H9 (cell line): ENCODE results near the gene INPP5E. TPM values are rescaled to one million over a fixed set of nuclear protein-coding genes. Genes with fewer than 3 reads are reported as not detected.

Experiments used
- DNase-seq: peaks from one replicate; pipeline ENCODE4 v3.0.0-alpha.2; 2017
- H2AFZ ChIP-seq: one replicate; pipeline ENCODE4 v1.6.1; 2013; ENCODE audit warnings: mild to moderate bottlenecking, low read length, control low read depth, moderate library complexity
- H2AK5ac ChIP-seq: 2 replicates; pipeline ENCODE4 v1.6.1; 2013; ENCODE audit warnings: low read length, control low read depth, mixed read lengths; ENCODE audit not compliant: insufficient read length
- H2BK120ac ChIP-seq: one replicate; pipeline ENCODE4 v1.6.1; 2013; ENCODE audit warnings: low read depth, mild to moderate bottlenecking, low read length, control low read depth, inconsistent platforms; ENCODE audit not compliant: poor library complexity, severe bottlenecking
- H2BK12ac ChIP-seq: 2 replicates; pipeline ENCODE4 v1.6.1; 2013; ENCODE audit warnings: low read length, control low read depth, mixed read lengths, low read depth; ENCODE audit not compliant: insufficient read length
- H2BK15ac ChIP-seq: 2 replicates; pipeline ENCODE4 v1.6.1; 2013; ENCODE audit warnings: low read depth, low read length, control low read depth
- H2BK20ac ChIP-seq: one replicate; pipeline ENCODE4 v1.6.1; 2013; ENCODE audit warnings: low read depth, mild to moderate bottlenecking, low read length, control low read depth, inconsistent platforms; ENCODE audit not compliant: poor library complexity, severe bottlenecking
- H2BK5ac ChIP-seq: 2 replicates; pipeline ENCODE4 v1.6.1; 2013; ENCODE audit warnings: low read length, control low read depth, mixed read lengths; ENCODE audit not compliant: insufficient read length
- H3K14ac ChIP-seq: 2 replicates; pipeline ENCODE4 v1.6.1; 2013; ENCODE audit warnings: low read length, control low read depth; ENCODE audit not compliant: insufficient read depth
- H3K18ac ChIP-seq: 2 replicates; pipeline ENCODE4 v1.6.1; 2013; ENCODE audit warnings: low read depth, mild to moderate bottlenecking, mixed read lengths, low read length, control low read depth; ENCODE audit not compliant: insufficient read length
- H3K23ac ChIP-seq: 2 replicates; pipeline ENCODE4 v1.6.1; 2013; ENCODE audit warnings: low read length, control low read depth, mixed read lengths, low read depth; ENCODE audit not compliant: insufficient read length
- H3K23me2 ChIP-seq: 2 replicates; pipeline ENCODE4 v1.6.1; 2013; ENCODE audit warnings: low read depth, mild to moderate bottlenecking, mixed read lengths, low read length, control low read depth; ENCODE audit not compliant: insufficient read length, poor library complexity, severe bottlenecking
- H3K27ac ChIP-seq: 2 replicates; pipeline ENCODE4 v1.5.1; 2013; ENCODE audit warnings: low read length, control low read depth, mixed read lengths, low read depth; ENCODE audit not compliant: insufficient read length
- H3K27me3 ChIP-seq: 2 replicates; pipeline ENCODE4 v1.6.1; 2013; ENCODE audit warnings: low read length, control low read depth, inconsistent platforms; ENCODE audit not compliant: insufficient read depth
- H3K4ac ChIP-seq: 2 replicates; pipeline ENCODE4 v1.6.1; 2013; ENCODE audit warnings: low read depth, mild to moderate bottlenecking, control low read depth, inconsistent platforms, low read length, moderate library complexity
- H3K4me1 ChIP-seq: 2 replicates; pipeline ENCODE4 v1.6.1; 2013; ENCODE audit warnings: low read length, control low read depth, inconsistent platforms; ENCODE audit not compliant: insufficient read depth
- H3K4me2 ChIP-seq: 2 replicates; pipeline ENCODE4 v1.6.1; 2013; ENCODE audit warnings: low read length, control low read depth, mixed read lengths; ENCODE audit not compliant: insufficient read length, insufficient read depth
- H3K56ac ChIP-seq: 2 replicates; pipeline ENCODE4 v1.6.1; 2013; ENCODE audit warnings: low read depth, mild to moderate bottlenecking, mixed read lengths, low read length, control low read depth; ENCODE audit not compliant: insufficient read length
- H3K79me1 ChIP-seq: 2 replicates; pipeline ENCODE4 v1.6.1; 2013; ENCODE audit warnings: low read depth, mild to moderate bottlenecking, moderate library complexity, low read length, control low read depth, inconsistent platforms; ENCODE audit not compliant: insufficient read depth, poor library complexity, severe bottlenecking
- H3K79me2 ChIP-seq: 2 replicates; pipeline ENCODE4 v1.6.1; 2013; ENCODE audit warnings: low read length, control low read depth, inconsistent platforms; ENCODE audit not compliant: insufficient read depth
- H3K9ac ChIP-seq: 2 replicates; pipeline ENCODE4 v1.6.1; 2013; ENCODE audit warnings: low read length, control low read depth, mixed read lengths; ENCODE audit not compliant: insufficient read length; ENCODE audit errors: extremely low read depth
- H3K9me3 ChIP-seq: one replicate; pipeline ENCODE4 v1.6.1; 2013; ENCODE audit warnings: low read depth, low read length, inconsistent platforms; ENCODE audit not compliant: control insufficient read depth
- H3T11ph ChIP-seq: one replicate; pipeline ENCODE4 v1.6.1; 2013; ENCODE audit warnings: mild to moderate bottlenecking, low read length, control low read depth, inconsistent platforms
- H4K20me1 ChIP-seq: one replicate; pipeline ENCODE4 v1.6.1; 2013; ENCODE audit not compliant: control insufficient read depth, insufficient read length, insufficient read depth
- H4K5ac ChIP-seq: 2 replicates; pipeline ENCODE4 v1.6.1; 2013; ENCODE audit warnings: low read depth, mild to moderate bottlenecking, mixed read lengths, low read length, control low read depth; ENCODE audit not compliant: insufficient read length
- H4K8ac ChIP-seq: replicated peaks from 2 replicates; pipeline ENCODE4 v1.6.1; 2013; ENCODE audit warnings: low read length, control low read depth, mixed read lengths, low read depth; ENCODE audit not compliant: insufficient read length
- H4K91ac ChIP-seq: 2 replicates; pipeline ENCODE4 v1.6.1; 2013; ENCODE audit warnings: low read depth, mild to moderate bottlenecking, moderate library complexity, mixed read lengths, low read length, control low read depth; ENCODE audit not compliant: insufficient read length
- H3K27ac Mint-ChIP-seq, 3 experiments: 2 replicates in 2 of 3; 3 replicates in 1 of 3; pipeline ENCODE4 v1.8.0; 2020 to 2021; ENCODE audit warnings: mixed read lengths in 3 of 3, mild to moderate bottlenecking in 1 of 3, moderate library complexity in 1 of 3
- H3K27me3 Mint-ChIP-seq: 2 replicates; pipeline ENCODE4 v1.8.0; 2021; ENCODE audit warnings: low read depth, mild to moderate bottlenecking, moderate library complexity, mixed read lengths
- H3K36me3 Mint-ChIP-seq, 3 experiments: 2 replicates in 2 of 3; 3 replicates in 1 of 3; pipeline ENCODE4 v1.8.0; 2020 to 2021; ENCODE audit warnings: low read depth in 3 of 3, mixed read lengths in 3 of 3; ENCODE audit not compliant: insufficient read depth in 1 of 3
- H3K4me1 Mint-ChIP-seq, 2 experiments: 2 replicates each; pipeline ENCODE4 v1.8.0; 2020; ENCODE audit warnings: mixed read lengths in 2 of 2
- H3K4me3 Mint-ChIP-seq, 2 experiments: 2 replicates in 1 of 2; 3 replicates in 1 of 2; pipeline ENCODE4 v1.8.0; 2020 to 2021; ENCODE audit warnings: mild to moderate bottlenecking in 2 of 2, mixed read lengths in 2 of 2, moderate library complexity in 1 of 2
- H3K9me3 Mint-ChIP-seq, 2 experiments: 2 replicates in 1 of 2; 3 replicates in 1 of 2; pipeline ENCODE4 v1.8.0; 2020; ENCODE audit warnings: mild to moderate bottlenecking in 2 of 2, mixed read lengths in 2 of 2, moderate library complexity in 1 of 2
- WGBS: extraction: QIAGEN DNeasy Blood & Tissue Kit; methylation state at CpG from one replicate; pipeline ENCODE4 v1.1.7; 2013; ENCODE audit warnings: missing lambda C conversion rate, low lambda C conversion rate, mixed read lengths; ENCODE audit not compliant: insufficient read length; ENCODE audit errors: extremely low coverage; 5-methylcytosine and 5-hydroxymethylcytosine counted together
- total RNA-seq: library from RNA; stranded (reverse); gene quantifications from 2 replicates; pipeline ENCODE4 v1.2.1, GENCODE V29; 2021
- TF ChIP-seq, protein P1 (sequence below): fragments of 200-600 bp; sonication (generic); conservative IDR thresholded peaks from 3 replicates; pipeline ENCODE4 v1.8.0; 2021; ENCODE audit warnings: antibody characterized with exemption, mild to moderate bottlenecking

Gene INPP5E
- total RNA-seq, 1 experiment from 2014 or later = 21.0 TPM

DNA sequence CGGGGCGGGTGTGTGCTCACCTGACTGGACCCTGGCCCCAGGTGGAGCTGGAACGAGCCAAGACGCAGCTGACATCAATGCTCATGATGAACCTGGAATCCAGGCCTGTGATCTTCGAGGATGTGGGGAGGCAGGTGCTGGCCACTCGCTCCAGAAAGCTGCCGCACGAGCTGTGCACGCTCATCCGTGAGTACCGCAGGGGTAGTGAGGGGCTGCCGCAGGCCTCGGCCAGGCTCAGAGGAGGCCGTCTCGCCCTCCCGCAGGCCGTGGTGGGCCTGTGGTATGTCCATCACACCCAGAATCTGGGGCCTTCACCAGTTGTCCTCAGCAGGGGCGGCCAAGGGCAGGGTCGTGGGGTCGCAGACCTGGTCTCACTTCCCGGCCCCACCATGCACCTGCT is 17.9 kb downstream of the INPP5E start:
- Histone ChIP-seq H3K4me2 (no peak overlapping the region), H2BK5ac (no peak overlapping the region), H3K56ac (no peak overlapping the region), H3K4ac (no peak overlapping the region), H3K9ac (no peak overlapping the region), H4K91ac (no peak overlapping the region), H4K8ac (no peak overlapping the region), H2AFZ (no peak overlapping the region), H3K18ac (no peak overlapping the region), H3K27me3 (no peaks in the 10 kb centered on the region), H2AK5ac (no peak overlapping the region), H3T11ph (no peak overlapping the region), H2BK15ac (no peak overlapping the region), H2BK20ac (no peak overlapping the region), H3K27ac (no peak overlapping the region), H2BK120ac (no peak overlapping the region), H3K4me1 (no peaks in the 10 kb centered on the region), H4K5ac (no peak overlapping the region), H3K23me2 (no peaks in the 10 kb centered on the region), H3K23ac (no peak overlapping the region), H3K79me1 (no peaks in the 10 kb centered on the region), H2BK12ac (no peak overlapping the region), H3K14ac (no peak overlapping the region), H4K20me1 (no peaks in the 10 kb centered on the region), H3K9me3 (no peaks in the 10 kb centered on the region), H3K79me2 (no peaks in the 10 kb centered on the region)
- Mint-ChIP-seq H3K27ac (no peak overlapping the region), H3K4me3 (no peak overlapping the region), H3K36me3 (peaks cover 23 to 88% (median 68%) of the 10 kb centered on the region in 3 experiments), H3K9me3 (no peaks in the 10 kb centered on the region), H3K27me3 (no peaks in the 10 kb centered on the region), H3K4me1 (no peaks in the 10 kb centered on the region)
- WGBS = no CpG with 5 or more reads among the region's 21 CpGs
- DNase-seq = no peak
- TF ChIP-seq, protein P1, sequence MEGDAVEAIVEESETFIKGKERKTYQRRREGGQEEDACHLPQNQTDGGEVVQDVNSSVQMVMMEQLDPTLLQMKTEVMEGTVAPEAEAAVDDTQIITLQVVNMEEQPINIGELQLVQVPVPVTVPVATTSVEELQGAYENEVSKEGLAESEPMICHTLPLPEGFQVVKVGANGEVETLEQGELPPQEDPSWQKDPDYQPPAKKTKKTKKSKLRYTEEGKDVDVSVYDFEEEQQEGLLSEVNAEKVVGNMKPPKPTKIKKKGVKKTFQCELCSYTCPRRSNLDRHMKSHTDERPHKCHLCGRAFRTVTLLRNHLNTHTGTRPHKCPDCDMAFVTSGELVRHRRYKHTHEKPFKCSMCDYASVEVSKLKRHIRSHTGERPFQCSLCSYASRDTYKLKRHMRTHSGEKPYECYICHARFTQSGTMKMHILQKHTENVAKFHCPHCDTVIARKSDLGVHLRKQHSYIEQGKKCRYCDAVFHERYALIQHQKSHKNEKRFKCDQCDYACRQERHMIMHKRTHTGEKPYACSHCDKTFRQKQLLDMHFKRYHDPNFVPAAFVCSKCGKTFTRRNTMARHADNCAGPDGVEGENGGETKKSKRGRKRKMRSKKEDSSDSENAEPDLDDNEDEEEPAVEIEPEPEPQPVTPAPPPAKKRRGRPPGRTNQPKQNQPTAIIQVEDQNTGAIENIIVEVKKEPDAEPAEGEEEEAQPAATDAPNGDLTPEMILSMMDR = no peak
